HG02885 (cell line): ENCODE measurements around the gene EXOC3L2.

Source experiments
- ATAC-seq: cut with Tn5 transposase; IDR thresholded peaks from one replicate; pipeline ENCODE4 v1.9.1; 2021; ENCODE audit warnings: mild to moderate bottlenecking; ENCODE audit not compliant: unreplicated experiment, poor library complexity

EXOC3L2 gene

GRCh38 chr19:45186509-45187334, 58.5 kb downstream of the EXOC3L2 start:
- no peak for ATAC-seq

- no peak for ATAC-seq
Measured at GRCh38 chr19:45184115-45184514, 61.1 kb downstream of the EXOC3L2 start.

- ATAC-seq = no peak
Measured at GRCh38 chr19:45182758-45183157, 62.4 kb downstream of the EXOC3L2 start.

GRCh38 chr19:45180936-45181335, 64.3 kb downstream of the EXOC3L2 start:
- no peak for ATAC-seq

- ATAC-seq = no peak
Measured at GRCh38 chr19:45179892-45180370, 65.3 kb downstream of the EXOC3L2 start.

- ATAC-seq = no peak
Measured at GRCh38 chr19:45179072-45179891, 65.9 kb downstream of the EXOC3L2 start.

GRCh38 chr19:45178262-45179071, 66.7 kb downstream of the EXOC3L2 start, which contains the start of gene BLOC1S3:
BLOC1S3 (plus strand) TSS chr19:45178784; CDS start chr19:45179297, 513 bp downstream.
- peak; percentile 83 for ATAC-seq

GRCh38 chr19:45177817-45178261, 67.4 kb downstream of the EXOC3L2 start, which contains the start of gene TRAPPC6A:
TRAPPC6A (minus strand) TSS chr19:45178237; CDS start chr19:45178218, 19 bp downstream.
- peak; percentile 2 for ATAC-seq

GRCh38 chr19:45175515-45176345, 69.5 kb downstream of the EXOC3L2 start:
- no peak for ATAC-seq

- ATAC-seq = no peak
Measured at GRCh38 chr19:45173816-45174215, 71.4 kb downstream of the EXOC3L2 start.

GRCh38 chr19:45172611-45173208, 72.5 kb downstream of the EXOC3L2 start:
- ATAC-seq = no peak

- no peak for ATAC-seq
Measured at GRCh38 chr19:45172173-45172572, 73.0 kb downstream of the EXOC3L2 start.

GRCh38 chr19:45171211-45171623, 74.0 kb downstream of the EXOC3L2 start:
- ATAC-seq = no peak

GRCh38 chr19:45170146-45171106, 74.8 kb downstream of the EXOC3L2 start:
- no peak for ATAC-seq

GRCh38 chr19:45169602-45170001, 75.6 kb downstream of the EXOC3L2 start:
- ATAC-seq = no peak

- no peak for ATAC-seq
Measured at GRCh38 chr19:45168767-45169351, 76.3 kb downstream of the EXOC3L2 start.

GRCh38 chr19:45166723-45167252, 78.4 kb downstream of the EXOC3L2 start:
- no peak for ATAC-seq
